Astrocyte (in vitro differentiated cells and primary cell): Measurements from ENCODE around the gene TOP1. TPM values are rescaled to one million over a fixed set of nuclear protein-coding genes. Genes with fewer than 3 reads are reported as not detected.

Experiments
- DNase-seq: peaks from one replicate; pipeline ENCODE4 v3.0.0-alpha.2; 2010; ENCODE audit warnings: low read depth
- FAIRE-seq: peaks from 2 replicates; lab custom pipeline; 2011; peaks lifted over from hg19 to GRCh38; lab: Jason Lieb, UNC
- H2AFZ ChIP-seq: 2 replicates; pipeline ENCODE4 v1.6.0; 2012; ENCODE audit warnings: low read depth, low read length, inconsistent platforms
- H3K27ac ChIP-seq: 2 replicates; pipeline ENCODE4 v1.5.1; 2011; ENCODE audit warnings: low read depth, low read length, inconsistent platforms
- H3K27me3 ChIP-seq: 2 replicates; pipeline ENCODE4 v1.6.0; 2011; ENCODE audit warnings: low read length, inconsistent platforms; ENCODE audit not compliant: insufficient read depth
- H3K36me3 ChIP-seq: 2 replicates; pipeline ENCODE4 v1.5.1; 2011; ENCODE audit warnings: low read length, inconsistent platforms; ENCODE audit not compliant: insufficient read depth
- H3K4me1 ChIP-seq: 2 replicates; pipeline ENCODE4 v1.5.1; 2011; ENCODE audit warnings: low read length, inconsistent platforms; ENCODE audit not compliant: insufficient read depth
- H3K4me2 ChIP-seq: 2 replicates; pipeline ENCODE4 v1.6.0; 2012; ENCODE audit warnings: low read length, inconsistent platforms
- H3K4me3 ChIP-seq: 2 replicates; pipeline ENCODE4 v1.5.1; 2011; ENCODE audit warnings: low read depth, mild to moderate bottlenecking, low read length, inconsistent platforms; ENCODE audit not compliant: insufficient read depth
- H3K79me2 ChIP-seq: 2 replicates; pipeline ENCODE4 v1.6.0; 2012; ENCODE audit warnings: mild to moderate bottlenecking, low read length, inconsistent platforms; ENCODE audit not compliant: insufficient read depth
- H3K9ac ChIP-seq: 2 replicates; pipeline ENCODE4 v1.6.0; 2012; ENCODE audit warnings: mild to moderate bottlenecking, low read length, inconsistent platforms
- H3K9me3 ChIP-seq: 2 replicates; pipeline ENCODE4 v1.5.1; 2012; ENCODE audit warnings: low read depth, mild to moderate bottlenecking, low read length, inconsistent platforms; ENCODE audit not compliant: insufficient read depth
- H4K20me1 ChIP-seq: 2 replicates; pipeline ENCODE4 v1.6.0; 2012; ENCODE audit warnings: low read length, inconsistent platforms; ENCODE audit not compliant: insufficient read depth
- H3K27ac Mint-ChIP-seq: one replicate; pipeline ENCODE4 v1.8.0; 2021; ENCODE audit warnings: mild to moderate bottlenecking, mixed read lengths; ENCODE audit not compliant: unreplicated experiment
- H3K27me3 Mint-ChIP-seq: one replicate; pipeline ENCODE4 v1.8.0; 2021; ENCODE audit warnings: low read depth, mixed read lengths; ENCODE audit not compliant: unreplicated experiment
- H3K36me3 Mint-ChIP-seq: one replicate; pipeline ENCODE4 v1.8.0; 2021; ENCODE audit warnings: low read depth, mixed read lengths; ENCODE audit not compliant: unreplicated experiment
- H3K4me1 Mint-ChIP-seq: one replicate; pipeline ENCODE4 v1.8.0; 2021; ENCODE audit warnings: low read depth, mixed read lengths; ENCODE audit not compliant: unreplicated experiment
- H3K4me3 Mint-ChIP-seq: one replicate; pipeline ENCODE4 v1.8.0; 2021; ENCODE audit warnings: mild to moderate bottlenecking, moderate library complexity, mixed read lengths; ENCODE audit not compliant: unreplicated experiment
- H3K9me3 Mint-ChIP-seq: one replicate; pipeline ENCODE4 v1.8.0; 2021; ENCODE audit warnings: mild to moderate bottlenecking, mixed read lengths; ENCODE audit not compliant: unreplicated experiment
- CTCF ChIP-seq: IDR thresholded peaks from 2 replicates; pipeline ENCODE4 v1.5.1; 2011; ENCODE audit warnings: low read depth, mild to moderate bottlenecking, inconsistent platforms, low read length, moderate library complexity; ENCODE audit not compliant: insufficient read depth
- EZH2 ChIP-seq: IDR thresholded peaks from 2 replicates; pipeline ENCODE4 v1.6.1; 2012; ENCODE audit warnings: mild to moderate bottlenecking, low read length, inconsistent platforms; ENCODE audit not compliant: insufficient read depth
- total RNA-seq: library from RNA; stranded (reverse); gene quantifications from 2 replicates; pipeline ENCODE4 v1.2.1, GENCODE V29; 2021

Gene TOP1
- total RNA-seq, 1 donor from 2014 or later, result 63.5 TPM

- no peak overlapping the region for H3K4me3 ChIP-seq
- no peaks in the 10 kb centered on the region for H3K27me3 Mint-ChIP-seq
- H3K9me3 ChIP-seq, result no peaks in the 10 kb centered on the region
- TF ChIP-seq EZH2 (no peak), CTCF (no peak)
- H3K4me1 Mint-ChIP-seq, result peaks cover 32% of the 10 kb centered on the region
- H3K27ac Mint-ChIP-seq, result no peak overlapping the region
- no peak overlapping the region for H3K9ac ChIP-seq
- no peaks in the 10 kb centered on the region for H3K9me3 Mint-ChIP-seq
- FAIRE-seq (no peak), DNase-seq (no peak)
- H3K4me1 ChIP-seq, result peaks cover 5% of the 10 kb centered on the region
- no peak overlapping the region for H3K27ac ChIP-seq
- peaks cover 100% of the 10 kb centered on the region for H3K79me2 ChIP-seq
- no peak overlapping the region for H3K4me3 Mint-ChIP-seq
- no peaks in the 10 kb centered on the region for H3K27me3 ChIP-seq
- H3K36me3 ChIP-seq, result peaks cover 4% of the 10 kb centered on the region
- no peak overlapping the region for H3K4me2 ChIP-seq
- H4K20me1 ChIP-seq, result peaks cover 89% of the 10 kb centered on the region
- peaks cover 8% of the 10 kb centered on the region for H3K36me3 Mint-ChIP-seq
- H2AFZ ChIP-seq, result no peak overlapping the region
These were observed 8.6 kb downstream of the TOP1 start for GRCh38 chr20:41037179-41037578.

- Histone ChIP-seq H3K4me3 (no peak overlapping the region), H3K27ac (no peak overlapping the region), H2AFZ (no peak overlapping the region), H3K4me1 (no peaks in the 10 kb centered on the region), H3K79me2 (peaks cover 100% of the 10 kb centered on the region), H3K4me2 (no peak overlapping the region), H3K9ac (no peak overlapping the region), H3K27me3 (no peaks in the 10 kb centered on the region), H3K9me3 (no peaks in the 10 kb centered on the region), H4K20me1 (peaks cover 88% of the 10 kb centered on the region), H3K36me3 (peaks cover 4% of the 10 kb centered on the region)
- Mint-ChIP-seq H3K36me3 (peaks cover 8% of the 10 kb centered on the region), H3K27me3 (no peaks in the 10 kb centered on the region), H3K4me1 (peaks cover 27% of the 10 kb centered on the region), H3K4me3 (no peak overlapping the region), H3K27ac (no peak overlapping the region), H3K9me3 (no peaks in the 10 kb centered on the region)
- TF ChIP-seq EZH2 (no peak), CTCF (no peak)
- FAIRE-seq (no peak), DNase-seq (no peak)
These were observed 9.7 kb downstream of the TOP1 start for GRCh38 chr20:41038149-41038877.

GRCh38 chr20:41038878-41039404 lies 10.3 kb downstream of the TOP1 start:
- FAIRE-seq, result no peak

More at GRCh38 chr20:41038878-41039404, 10.3 kb downstream of the TOP1 start:
- Mint-ChIP-seq H3K36me3 (peaks cover 9% of the 10 kb centered on the region), H3K27ac (no peak overlapping the region), H3K27me3 (no peaks in the 10 kb centered on the region), H3K9me3 (no peaks in the 10 kb centered on the region), H3K4me1 (peaks cover 25% of the 10 kb centered on the region), H3K4me3 (no peak overlapping the region)
- H2AFZ ChIP-seq, result no peak overlapping the region
- H3K4me1 ChIP-seq, result no peaks in the 10 kb centered on the region
- no peak for TF ChIP-seq CTCF
- no peak for TF ChIP-seq EZH2
- H3K4me2 ChIP-seq, result no peak overlapping the region
- peaks cover 88% of the 10 kb centered on the region for H4K20me1 ChIP-seq
- peaks cover 100% of the 10 kb centered on the region for H3K79me2 ChIP-seq
- H3K27me3 ChIP-seq, result no peaks in the 10 kb centered on the region
- no peak overlapping the region for H3K9ac ChIP-seq
- no peaks in the 10 kb centered on the region for H3K9me3 ChIP-seq
- no peak overlapping the region for H3K27ac ChIP-seq
- DNase-seq, result no peak
- H3K4me3 ChIP-seq, result no peak overlapping the region
- H3K36me3 ChIP-seq, result peaks cover 4% of the 10 kb centered on the region
